Right cardiac atrium (tissue), 5 donors: ENCODE measurements around the gene DCHS1. TPM values are rescaled to one million over a fixed set of nuclear protein-coding genes. Genes with fewer than 3 reads are reported as not detected.
"Not testable (repeated sequence)": the region's sequence is repeated elsewhere in the genome, so short reads cannot be mapped to it uniquely, and the experiment has no call there.

Experiments used
- ATAC-seq, 2 donors: fragments of 200-7000 bp; cut with Tn5 transposase; one replicate each; pipeline versions ENCODE4 v1.8.0 to v1.9.1; 2020; ENCODE audit warnings: moderate library complexity in 2 of 2, mild to moderate bottlenecking in 1 of 2
- DNase-seq, 3 donors: peaks; one replicate each; pipeline ENCODE4 v3.0.0-alpha.2; 2020
- H3K27ac ChIP-seq: one replicate; pipeline ENCODE4 v1.5.1; 2013; ENCODE audit warnings: mild to moderate bottlenecking, low read length, control low read depth, moderate library complexity
- H3K27me3 ChIP-seq: one replicate; pipeline ENCODE4 v1.6.1; 2013; ENCODE audit not compliant: control insufficient read depth, insufficient read depth
- H3K4me1 ChIP-seq: one replicate; pipeline ENCODE4 v1.6.1; 2013; ENCODE audit warnings: low read length; ENCODE audit not compliant: control insufficient read depth, insufficient read depth
- H3K4me3 ChIP-seq: one replicate; pipeline ENCODE4 v1.5.1; 2013; ENCODE audit warnings: low read length, control low read depth
- H3K9me3 ChIP-seq: one replicate; pipeline ENCODE4 v1.6.1; 2013; ENCODE audit warnings: low read length; ENCODE audit not compliant: control insufficient read depth
- WGBS: extraction: QIAGEN DNeasy Blood & Tissue Kit; methylation state at CpG from one replicate; pipeline ENCODE4 v1.1.7; 2013; 5-methylcytosine and 5-hydroxymethylcytosine counted together
- intact Hi-C, 4 donors: fragments of 100-400 bp; cut with DNase I; formaldehyde crosslinking; loops; one replicate each; pipeline versions ENCODE4 v1.11.0 to v1.14.0; 2022 to 2023
- polyA plus RNA-seq: library from polyadenylated mRNA; stranded (reverse); fragments of 200-250 nt; gene quantifications from one replicate; pipeline ENCODE4 v1.2.3, GENCODE V29; 2013
- total RNA-seq, 4 donors: library from RNA; stranded (reverse); fragmentation: NEBNext Ultra II Directional; extraction: Animal tissue kit (Norgen Biotek cat#: 25700); gene quantifications; one replicate each; pipeline ENCODE4 v1.2.1, GENCODE V29; 2021
- donor health status: healthy with polysubstance abuse.
- donor health status: DM: no; HTN: yes; CAD: no.
- donor health status: DM: no; HTN: no; CAD: no.
- donor health status: DM: no; HTN: yes; CAD: no; lungs with severe emphysema.
- donor health status: DM: yes; HTN: yes; CAD: no.

The DCHS1 gene
- total and polyA plus RNA-seq, 5 donors, result 6.4 to 19.2 (median 13.2) TPM

DNA sequence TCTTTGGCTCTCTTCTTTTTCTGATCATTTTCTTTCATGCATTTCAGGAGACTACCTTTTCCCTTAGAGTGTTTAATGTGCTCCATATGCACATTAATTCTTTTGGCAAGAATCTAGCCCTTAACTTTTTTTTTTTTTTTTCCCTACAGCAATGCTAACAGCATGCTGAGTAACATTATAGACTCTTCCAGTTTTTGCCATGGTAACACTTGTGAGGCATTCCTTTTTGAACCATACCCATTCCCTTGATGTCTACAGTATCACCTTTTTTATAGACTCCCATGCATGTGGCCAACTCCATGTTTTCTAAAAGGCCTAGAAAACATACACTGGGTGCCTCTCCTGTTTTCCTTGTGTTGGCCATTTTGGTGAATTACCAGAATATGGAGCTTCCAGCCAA lies 30.4 kb upstream of the DCHS1 start:
- Histone ChIP-seq H3K27me3 (no peaks in the 10 kb centered on the region), H3K4me3 (no peak overlapping the region), H3K4me1 (no peaks in the 10 kb centered on the region), H3K9me3 (no peaks in the 10 kb centered on the region), H3K27ac (no peak overlapping the region)
- DNase-seq (no peak), ATAC-seq (no peak)
- intact Hi-C loops, result loop anchor here in 1 of 4 donors (10.0 kb wide), 1 partner anchor 151 kb away; no protein-coding TSS in a partner anchor

DNA sequence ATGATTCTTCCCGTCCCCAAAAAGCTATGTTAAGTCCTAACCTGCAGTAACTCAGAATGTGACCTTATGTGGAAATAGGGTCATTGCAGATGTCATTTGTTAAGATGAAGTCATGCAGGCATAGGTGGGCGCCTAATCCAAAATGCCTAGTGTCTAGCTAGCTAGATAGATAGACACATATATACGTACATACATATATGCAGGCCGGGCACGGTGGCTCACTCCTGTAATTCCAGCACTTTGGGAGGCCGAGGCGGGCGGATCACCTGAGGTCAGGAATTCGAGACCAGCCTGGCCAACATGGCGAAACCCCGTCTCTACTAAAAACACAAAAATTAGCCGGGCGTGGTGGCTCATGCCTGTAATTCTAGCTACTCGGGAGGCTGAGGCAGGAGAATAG lies 28.5 kb upstream of the DCHS1 start:
- intact Hi-C loops, result loop anchor here (5.0 to 10.0 kb wide), 4 partner anchors 72 to 157 kb away; partner anchors contain the start of genes TAF10 (in 2 of the 4), ILK (in 1 of the 4) and RRP8 (in 1 of the 4)
- H3K9me3 ChIP-seq, ATAC-seq, H3K27me3 ChIP-seq, H3K4me1 ChIP-seq, H3K4me3 ChIP-seq, H3K27ac ChIP-seq: not testable (repeated sequence)
- DNase-seq, result peak in 1 of 3 donors; percentile 63
- WGBS, result 90% methylated on average over 14 of the region's 14 CpGs

- intact Hi-C loops, result loop anchor here (2.0 to 10.0 kb wide), 5 partner anchors 70 to 156 kb away; partner anchors contain the start of genes TAF10 (in 3 of the 4), ILK (in 1 of the 4) and RRP8 (in 1 of the 4)
- Histone ChIP-seq H3K4me3 (peak within 1 kb of the TSS; percentile 56), H3K9me3 (no peaks in the 10 kb centered on the region), H3K27me3 (no peaks in the 10 kb centered on the region), H3K4me1 (no peaks in the 10 kb centered on the region), H3K27ac (peak within 1 kb of the TSS; percentile 76)
- ATAC-seq, result peak; percentile 97 to 98
- under 1% methylated on average over 70 of the region's 70 CpGs for WGBS
- peak; percentile 99 to 100 (median 99) for DNase-seq
These were observed 27.6 kb upstream of the DCHS1 start, which contains the start of gene MRPL17 for GRCh38 chr11:6682936-6683861. MRPL17 (minus strand) TSS chr11:6683340; CDS start chr11:6683296, 44 bp downstream.

GRCh38 chr11:6682591-6682935 lies 27.0 kb upstream of the DCHS1 start:
- Histone ChIP-seq H3K27me3 (no peaks in the 10 kb centered on the region), H3K9me3 (no peaks in the 10 kb centered on the region), H3K4me1 (no peaks in the 10 kb centered on the region), H3K27ac (peak overlapping the region; percentile 75), H3K4me3 (peak overlapping the region; percentile 56)
- DNase-seq (peak in 1 of 3 donors; percentile 41), ATAC-seq (peak; percentile 0 to 9)
- intact Hi-C loops, result loop anchor here (2.0 to 10.0 kb wide), 5 partner anchors 70 to 155 kb away; partner anchors contain the start of genes TAF10 (in 3 of the 4), ILK (in 1 of the 4) and RRP8 (in 1 of the 4)
- under 1% methylated on average over 10 of the region's 10 CpGs for WGBS

- no peaks in the 10 kb centered on the region for H3K4me1 ChIP-seq
- no peaks in the 10 kb centered on the region for H3K27me3 ChIP-seq
- peak overlapping the region; percentile 56 for H3K4me3 ChIP-seq
- intact Hi-C loops, result loop anchor here (2.0 to 10.0 kb wide), 5 partner anchors 69 to 155 kb away; partner anchors contain the start of genes TAF10 (in 3 of the 4), ILK (in 1 of the 4) and RRP8 (in 1 of the 4)
- ATAC-seq, result no peak
- H3K27ac ChIP-seq, result no peak overlapping the region
- DNase-seq, result no peak
- 16% methylated on average over 5 of the region's 5 CpGs for WGBS
- no peaks in the 10 kb centered on the region for H3K9me3 ChIP-seq
These were observed 26.3 kb upstream of the DCHS1 start for GRCh38 chr11:6681949-6682348.

DNA sequence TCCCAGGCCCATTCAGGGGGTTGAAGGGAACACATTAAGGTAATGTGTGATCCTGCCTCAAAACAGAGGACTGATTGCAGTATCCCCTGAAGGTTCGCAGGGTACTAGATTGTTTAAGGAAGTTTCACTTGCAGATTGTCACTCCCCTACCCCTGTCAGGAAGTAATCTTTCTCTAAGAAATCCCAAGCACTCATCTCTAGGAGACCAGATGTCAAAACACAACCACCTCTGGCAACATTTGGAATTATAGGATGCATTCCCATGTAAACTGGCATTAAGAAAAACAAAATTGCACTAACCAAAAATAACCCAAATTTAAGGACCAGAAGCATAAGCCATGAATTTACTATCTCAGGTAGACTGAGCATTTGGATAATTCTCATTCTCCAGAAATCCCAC lies 25.9 kb upstream of the DCHS1 start:
- H3K27me3 ChIP-seq, result no peaks in the 10 kb centered on the region
- DNase-seq, result no peak
- WGBS, result 39% methylated on average over 1 of the region's 1 CpG
- H3K4me3 ChIP-seq, result no peak overlapping the region
- no peaks in the 10 kb centered on the region for H3K9me3 ChIP-seq
- intact Hi-C loops, result loop anchor here (5.0 to 10.0 kb wide), 4 partner anchors 69 to 154 kb away; partner anchors contain the start of genes TAF10 (in 2 of the 4), ILK (in 1 of the 4) and RRP8 (in 1 of the 4)
- H3K27ac ChIP-seq, result peak overlapping the region; percentile 31
- H3K4me1 ChIP-seq, result no peaks in the 10 kb centered on the region
- no peak for ATAC-seq

DNA sequence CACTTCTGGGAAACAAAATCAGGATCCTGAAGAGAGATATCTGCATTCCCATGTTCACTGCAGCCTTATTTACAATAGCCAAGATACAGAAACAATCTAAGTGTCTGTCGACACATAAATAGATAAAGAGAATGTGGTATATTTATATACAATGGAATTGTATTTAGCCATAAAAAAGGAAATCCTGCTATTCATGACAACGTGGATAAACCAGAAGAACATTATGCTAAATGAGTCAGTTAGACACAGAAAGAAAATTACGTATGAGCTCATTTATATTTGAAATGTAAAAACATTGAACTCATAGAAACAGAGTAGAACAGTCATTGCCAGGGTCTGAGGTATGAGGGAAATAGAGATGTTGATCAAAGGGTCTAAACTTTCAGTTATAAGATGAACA lies 21.4 kb upstream of the DCHS1 start:
- intact Hi-C loops, result no loop called here
- ATAC-seq (no peak), DNase-seq (no peak)
- Histone ChIP-seq H3K27ac (no peak overlapping the region), H3K4me3 (no peak overlapping the region), H3K4me1 (no peaks in the 10 kb centered on the region), H3K27me3 (no peaks in the 10 kb centered on the region), H3K9me3 (no peaks in the 10 kb centered on the region)
- WGBS, result 57% methylated on average over 3 of the region's 3 CpGs

- ATAC-seq (peak; percentile 70 to 78), DNase-seq (no peak)
- intact Hi-C loops, result no loop called here
- no peaks in the 10 kb centered on the region for H3K4me1 ChIP-seq
- WGBS, result 64% methylated on average over 4 of the region's 4 CpGs
- no peak overlapping the region for H3K27ac ChIP-seq
- no peak overlapping the region for H3K4me3 ChIP-seq
- H3K27me3 ChIP-seq, result no peaks in the 10 kb centered on the region
- no peaks in the 10 kb centered on the region for H3K9me3 ChIP-seq
These were observed 19.3 kb upstream of the DCHS1 start for GRCh38 chr11:6674862-6675261.

DNA sequence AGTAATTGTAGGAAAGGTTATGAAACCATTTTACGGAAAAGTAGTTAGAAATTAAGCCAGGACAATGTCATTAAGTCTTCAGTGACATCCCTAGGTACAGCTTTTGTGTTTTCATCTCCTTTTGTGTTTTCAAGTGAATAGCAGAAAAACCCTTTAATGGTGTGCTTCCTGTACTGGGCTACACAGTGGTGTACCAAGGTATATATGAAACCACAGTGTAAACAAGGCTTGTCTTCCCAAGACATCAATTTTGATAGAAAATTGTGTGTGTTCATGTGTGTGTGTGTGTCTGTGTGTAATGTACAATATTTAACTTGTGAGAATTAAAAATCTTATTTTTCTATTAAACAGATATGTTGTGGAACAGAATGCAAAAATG lies 18.6 kb upstream of the DCHS1 start:
- no peak for ATAC-seq
- no peak for DNase-seq
- intact Hi-C loops, result no loop called here
- H3K27ac ChIP-seq, result no peak overlapping the region
- WGBS, result 88% methylated on average over 1 of the region's 1 CpG
- H3K4me3 ChIP-seq, result no peak overlapping the region
- no peaks in the 10 kb centered on the region for H3K4me1 ChIP-seq
- H3K27me3 ChIP-seq, result no peaks in the 10 kb centered on the region
- no peaks in the 10 kb centered on the region for H3K9me3 ChIP-seq

- ATAC-seq, result no peak
- Histone ChIP-seq H3K27me3 (no peaks in the 10 kb centered on the region), H3K27ac (no peak overlapping the region), H3K4me1 (no peaks in the 10 kb centered on the region), H3K9me3 (no peaks in the 10 kb centered on the region), H3K4me3 (no peak overlapping the region)
- no peak for DNase-seq
- intact Hi-C loops, result no loop called here
These were observed 18.1 kb upstream of the DCHS1 start for GRCh38 chr11:6673523-6674218.

GRCh38 chr11:6671991-6672390 lies 16.4 kb upstream of the DCHS1 start:
- intact Hi-C loops, result no loop called here
- no peak for DNase-seq
- H3K4me3 ChIP-seq, result no peak overlapping the region
- 72% methylated on average over 2 of the region's 2 CpGs for WGBS
- no peaks in the 10 kb centered on the region for H3K9me3 ChIP-seq
- H3K27ac ChIP-seq, result no peak overlapping the region
- no peak for ATAC-seq
- peaks cover 2% of the 10 kb centered on the region for H3K4me1 ChIP-seq
- no peaks in the 10 kb centered on the region for H3K27me3 ChIP-seq
